Medulla oblongata (tissue), 1 donor: ENCODE measurements around the gene WIPF1.

Source experiments
- DNase-seq: peaks from one replicate; pipeline ENCODE4 v3.0.0-alpha.2; 2015; ENCODE audit errors: extremely low spot score

WIPF1 gene

GRCh38 chr2:174597345-174598047 lies at the start of gene WIPF1:
WIPF1 (minus strand) TSS chr2:174597804; CDS start chr2:174585573, 12,231 bp downstream.
- DNase-seq, result peak; percentile 68

- DNase-seq, result no peak
Observed at GRCh38 chr2:174645296-174645695, 47.7 kb upstream of the WIPF1 start.

- no peak for DNase-seq
Observed at GRCh38 chr2:174644406-174644805, 46.8 kb upstream of the WIPF1 start.

- no peak for DNase-seq
Observed at GRCh38 chr2:174643356-174643755, 45.8 kb upstream of the WIPF1 start.

- DNase-seq, result no peak
Observed at GRCh38 chr2:174641168-174641567, 43.6 kb upstream of the WIPF1 start.

- DNase-seq, result no peak
Observed at GRCh38 chr2:174636987-174637386, 39.4 kb upstream of the WIPF1 start.

GRCh38 chr2:174635776-174636404 lies 38.3 kb upstream of the WIPF1 start:
- no peak for DNase-seq

GRCh38 chr2:174635015-174635593 lies 37.5 kb upstream of the WIPF1 start:
- peak; percentile 32 for DNase-seq

GRCh38 chr2:174634130-174635014 lies 36.8 kb upstream of the WIPF1 start:
- DNase-seq, result peak; percentile 64

GRCh38 chr2:174633623-174633930 lies 36.0 kb upstream of the WIPF1 start:
- DNase-seq, result peak; percentile 35

GRCh38 chr2:174632841-174633622 lies 35.4 kb upstream of the WIPF1 start:
- peak; percentile 32 for DNase-seq

GRCh38 chr2:174631009-174631981 lies 33.7 kb upstream of the WIPF1 start:
- DNase-seq, result no peak

GRCh38 chr2:174630107-174630506 lies 32.5 kb upstream of the WIPF1 start:
- DNase-seq, result no peak

- DNase-seq, result no peak
Observed at GRCh38 chr2:174629506-174629905, 31.9 kb upstream of the WIPF1 start.

GRCh38 chr2:174628528-174629169 lies 31.0 kb upstream of the WIPF1 start:
- DNase-seq, result no peak

GRCh38 chr2:174627216-174627615 lies 29.6 kb upstream of the WIPF1 start:
- no peak for DNase-seq

- no peak for DNase-seq
Observed at GRCh38 chr2:174624895-174625430, 27.4 kb upstream of the WIPF1 start.

GRCh38 chr2:174623690-174624089 lies 26.1 kb upstream of the WIPF1 start:
- no peak for DNase-seq

- no peak for DNase-seq
Observed at GRCh38 chr2:174623106-174623637, 25.6 kb upstream of the WIPF1 start.
